HepG2 (cell line): ENCODE measurements around the gene ITGB3.

Source experiments
- ASH2L ChIP-seq: fragments of 300-600, 200-600 bp; sonication (generic); IDR thresholded peaks from 2 replicates; pipeline ENCODE4 v1.7.0; 2017; ENCODE audit warnings: low read depth, mild to moderate bottlenecking, moderate library complexity, mixed read lengths, low read length; ENCODE audit not compliant: insufficient read length
- CBFB ChIP-seq: sonication (generic); formaldehyde crosslinking; IDR thresholded peaks from 2 replicates; pipeline ENCODE4 v1.4.0; 2020; ENCODE audit warnings: missing genetic modification reagents
- EZH2 ChIP-seq: conservative IDR thresholded peaks from 2 replicates; pipeline ENCODE4 v1.6.1; 2012; ENCODE audit warnings: mild to moderate bottlenecking, low read depth, low read length, moderate library complexity
- HDAC2 ChIP-seq: sonication (generic); formaldehyde crosslinking; IDR thresholded peaks from 2 replicates; pipeline ENCODE4 v1.4.0; 2020; ENCODE audit warnings: missing genetic modification reagents
- JUND ChIP-seq: sonication (generic); formaldehyde crosslinking; IDR thresholded peaks from 2 replicates; pipeline ENCODE4 v1.8.0; 2022; ENCODE audit warnings: mild to moderate bottlenecking, missing genetic modification reagents
- TBP ChIP-seq: sonication (generic); formaldehyde crosslinking; IDR thresholded peaks from 2 replicates; pipeline ENCODE4 v1.5.0; 2020; ENCODE audit warnings: missing genetic modification reagents
- TF ChIP-seq, protein P1 (sequence below), 2 experiments: IDR thresholded peaks; 2 replicates each; pipeline ENCODE4 v1.6.1; 2011 to 2012; ENCODE audit warnings: low read length in 2 of 2, borderline replicate concordance in 1 of 2, low read depth in 1 of 2, mild to moderate bottlenecking in 1 of 2, moderate library complexity in 1 of 2
- TF ChIP-seq, protein P2 (sequence below), 2 experiments: sonication (generic) in 1 of 2; formaldehyde crosslinking in 1 of 2; IDR thresholded peaks; 2 replicates each; pipeline versions ENCODE4 v1.5.1 to v1.6.1; 2011 to 2020; ENCODE audit warnings: borderline replicate concordance in 1 of 2, low read depth in 1 of 2, low read length in 1 of 2, mild to moderate bottlenecking in 1 of 2, missing genetic modification reagents in 1 of 2, moderate library complexity in 1 of 2
- TF ChIP-seq, protein P3 (sequence below): sonication (generic); formaldehyde crosslinking; IDR thresholded peaks from 2 replicates; pipeline ENCODE4 v1.5.0; 2020; ENCODE audit warnings: mild to moderate bottlenecking, missing genetic modification reagents, moderate library complexity
- TF ChIP-seq, protein P4 (sequence below): sonication (generic); formaldehyde crosslinking; IDR thresholded peaks from 2 replicates; pipeline ENCODE4 v1.5.1; 2020; ENCODE audit warnings: mild to moderate bottlenecking, missing genetic modification reagents, moderate library complexity

DNA sequence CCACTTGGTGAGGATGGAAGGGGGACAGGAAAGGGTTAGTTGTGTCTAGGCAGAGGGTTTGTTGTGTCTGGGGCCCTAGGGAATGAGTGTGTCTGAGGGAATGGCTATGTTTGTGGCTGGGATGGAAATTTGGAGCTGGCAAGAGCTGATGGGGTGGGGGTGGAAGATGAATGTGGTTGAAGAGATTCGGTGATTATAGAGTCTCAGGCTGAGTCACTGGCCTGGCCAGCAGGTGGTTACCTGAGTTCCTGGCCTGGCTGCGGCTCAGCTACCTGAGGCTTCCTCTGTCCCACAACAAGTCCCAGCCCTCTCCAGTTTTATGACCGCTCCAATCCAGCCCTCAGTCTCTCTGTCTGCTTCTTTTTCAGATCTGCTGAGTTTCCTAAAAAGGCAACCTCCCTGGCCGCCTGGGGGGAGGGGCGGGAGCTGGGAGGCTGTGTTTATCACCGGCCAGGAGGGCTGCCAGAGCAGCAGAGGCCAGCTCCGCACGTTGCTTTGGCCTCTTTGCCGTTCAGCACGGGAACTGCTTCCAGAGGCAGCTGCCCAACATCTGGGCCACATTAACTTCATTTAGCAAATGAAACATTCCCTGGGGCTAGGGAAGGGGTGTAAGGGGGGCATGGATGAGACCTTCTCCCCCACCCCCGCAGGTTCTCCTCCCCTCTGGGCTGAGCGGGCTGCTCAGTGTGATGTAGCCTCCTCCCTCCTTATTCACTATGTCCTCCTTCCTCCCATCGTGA lies 21.8 kb downstream of the ITGB3 start:
- TF ChIP-seq, protein P1, sequence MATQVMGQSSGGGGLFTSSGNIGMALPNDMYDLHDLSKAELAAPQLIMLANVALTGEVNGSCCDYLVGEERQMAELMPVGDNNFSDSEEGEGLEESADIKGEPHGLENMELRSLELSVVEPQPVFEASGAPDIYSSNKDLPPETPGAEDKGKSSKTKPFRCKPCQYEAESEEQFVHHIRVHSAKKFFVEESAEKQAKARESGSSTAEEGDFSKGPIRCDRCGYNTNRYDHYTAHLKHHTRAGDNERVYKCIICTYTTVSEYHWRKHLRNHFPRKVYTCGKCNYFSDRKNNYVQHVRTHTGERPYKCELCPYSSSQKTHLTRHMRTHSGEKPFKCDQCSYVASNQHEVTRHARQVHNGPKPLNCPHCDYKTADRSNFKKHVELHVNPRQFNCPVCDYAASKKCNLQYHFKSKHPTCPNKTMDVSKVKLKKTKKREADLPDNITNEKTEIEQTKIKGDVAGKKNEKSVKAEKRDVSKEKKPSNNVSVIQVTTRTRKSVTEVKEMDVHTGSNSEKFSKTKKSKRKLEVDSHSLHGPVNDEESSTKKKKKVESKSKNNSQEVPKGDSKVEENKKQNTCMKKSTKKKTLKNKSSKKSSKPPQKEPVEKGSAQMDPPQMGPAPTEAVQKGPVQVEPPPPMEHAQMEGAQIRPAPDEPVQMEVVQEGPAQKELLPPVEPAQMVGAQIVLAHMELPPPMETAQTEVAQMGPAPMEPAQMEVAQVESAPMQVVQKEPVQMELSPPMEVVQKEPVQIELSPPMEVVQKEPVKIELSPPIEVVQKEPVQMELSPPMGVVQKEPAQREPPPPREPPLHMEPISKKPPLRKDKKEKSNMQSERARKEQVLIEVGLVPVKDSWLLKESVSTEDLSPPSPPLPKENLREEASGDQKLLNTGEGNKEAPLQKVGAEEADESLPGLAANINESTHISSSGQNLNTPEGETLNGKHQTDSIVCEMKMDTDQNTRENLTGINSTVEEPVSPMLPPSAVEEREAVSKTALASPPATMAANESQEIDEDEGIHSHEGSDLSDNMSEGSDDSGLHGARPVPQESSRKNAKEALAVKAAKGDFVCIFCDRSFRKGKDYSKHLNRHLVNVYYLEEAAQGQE (IDR thresholded peaks at IDR 0.05; ENCODE audit: borderline replicate concordance in 1 of 2, low read depth in 1 of 2, low read length in 2 of 2): no peak
- TF ChIP-seq JUND (CRISPR knock-in tag) (no peak), HDAC2 (no peak), CBFB (CRISPR knock-in tag) (no peak), ASH2L (no peak), EZH2 (no peak), TBP (CRISPR knock-in tag) (no peak)
- TF ChIP-seq, protein P2, sequence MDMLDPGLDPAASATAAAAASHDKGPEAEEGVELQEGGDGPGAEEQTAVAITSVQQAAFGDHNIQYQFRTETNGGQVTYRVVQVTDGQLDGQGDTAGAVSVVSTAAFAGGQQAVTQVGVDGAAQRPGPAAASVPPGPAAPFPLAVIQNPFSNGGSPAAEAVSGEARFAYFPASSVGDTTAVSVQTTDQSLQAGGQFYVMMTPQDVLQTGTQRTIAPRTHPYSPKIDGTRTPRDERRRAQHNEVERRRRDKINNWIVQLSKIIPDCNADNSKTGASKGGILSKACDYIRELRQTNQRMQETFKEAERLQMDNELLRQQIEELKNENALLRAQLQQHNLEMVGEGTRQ (IDR thresholded peaks at IDR 0.05; ENCODE audit: low read depth, low read length): no peak
- TF ChIP-seq, protein P2 (CRISPR knock-in tag; IDR thresholded peaks at IDR 0.05; ENCODE audit: borderline replicate concordance): no peak
- TF ChIP-seq, protein P3, sequence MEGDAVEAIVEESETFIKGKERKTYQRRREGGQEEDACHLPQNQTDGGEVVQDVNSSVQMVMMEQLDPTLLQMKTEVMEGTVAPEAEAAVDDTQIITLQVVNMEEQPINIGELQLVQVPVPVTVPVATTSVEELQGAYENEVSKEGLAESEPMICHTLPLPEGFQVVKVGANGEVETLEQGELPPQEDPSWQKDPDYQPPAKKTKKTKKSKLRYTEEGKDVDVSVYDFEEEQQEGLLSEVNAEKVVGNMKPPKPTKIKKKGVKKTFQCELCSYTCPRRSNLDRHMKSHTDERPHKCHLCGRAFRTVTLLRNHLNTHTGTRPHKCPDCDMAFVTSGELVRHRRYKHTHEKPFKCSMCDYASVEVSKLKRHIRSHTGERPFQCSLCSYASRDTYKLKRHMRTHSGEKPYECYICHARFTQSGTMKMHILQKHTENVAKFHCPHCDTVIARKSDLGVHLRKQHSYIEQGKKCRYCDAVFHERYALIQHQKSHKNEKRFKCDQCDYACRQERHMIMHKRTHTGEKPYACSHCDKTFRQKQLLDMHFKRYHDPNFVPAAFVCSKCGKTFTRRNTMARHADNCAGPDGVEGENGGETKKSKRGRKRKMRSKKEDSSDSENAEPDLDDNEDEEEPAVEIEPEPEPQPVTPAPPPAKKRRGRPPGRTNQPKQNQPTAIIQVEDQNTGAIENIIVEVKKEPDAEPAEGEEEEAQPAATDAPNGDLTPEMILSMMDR (CRISPR knock-in tag): no peak
- TF ChIP-seq, protein P4, sequence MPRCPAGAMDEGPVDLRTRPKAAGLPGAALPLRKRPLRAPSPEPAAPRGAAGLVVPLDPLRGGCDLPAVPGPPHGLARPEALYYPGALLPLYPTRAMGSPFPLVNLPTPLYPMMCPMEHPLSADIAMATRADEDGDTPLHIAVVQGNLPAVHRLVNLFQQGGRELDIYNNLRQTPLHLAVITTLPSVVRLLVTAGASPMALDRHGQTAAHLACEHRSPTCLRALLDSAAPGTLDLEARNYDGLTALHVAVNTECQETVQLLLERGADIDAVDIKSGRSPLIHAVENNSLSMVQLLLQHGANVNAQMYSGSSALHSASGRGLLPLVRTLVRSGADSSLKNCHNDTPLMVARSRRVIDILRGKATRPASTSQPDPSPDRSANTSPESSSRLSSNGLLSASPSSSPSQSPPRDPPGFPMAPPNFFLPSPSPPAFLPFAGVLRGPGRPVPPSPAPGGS (CRISPR knock-in tag): no peak
